ENCODE results near the gene CD247.

DNA sequence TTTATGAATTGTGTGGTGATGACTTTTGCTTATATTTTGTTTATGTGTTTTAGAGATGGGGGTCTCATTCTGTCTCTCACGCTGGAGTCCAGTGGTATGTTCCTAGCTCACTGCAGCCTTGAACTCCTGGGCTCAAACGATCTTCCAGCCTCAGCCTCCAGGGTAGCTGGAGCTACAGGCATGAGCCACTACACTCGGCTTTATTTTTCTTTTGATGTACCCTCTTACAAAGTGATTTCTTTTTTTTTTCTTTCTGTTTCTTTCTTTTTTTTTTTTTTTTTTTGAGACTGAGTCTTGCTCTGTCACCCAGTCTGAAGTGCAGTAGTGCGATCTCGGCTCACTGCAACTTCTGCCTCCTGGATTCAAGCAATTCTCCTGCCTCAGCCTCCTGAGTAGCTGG lies 46.8 kb downstream of the CD247 start:
- TF ChIP-seq POLR2A (IDR thresholded peaks at IDR 0.05), result no peak
- TF ChIP-seq, protein P1, sequence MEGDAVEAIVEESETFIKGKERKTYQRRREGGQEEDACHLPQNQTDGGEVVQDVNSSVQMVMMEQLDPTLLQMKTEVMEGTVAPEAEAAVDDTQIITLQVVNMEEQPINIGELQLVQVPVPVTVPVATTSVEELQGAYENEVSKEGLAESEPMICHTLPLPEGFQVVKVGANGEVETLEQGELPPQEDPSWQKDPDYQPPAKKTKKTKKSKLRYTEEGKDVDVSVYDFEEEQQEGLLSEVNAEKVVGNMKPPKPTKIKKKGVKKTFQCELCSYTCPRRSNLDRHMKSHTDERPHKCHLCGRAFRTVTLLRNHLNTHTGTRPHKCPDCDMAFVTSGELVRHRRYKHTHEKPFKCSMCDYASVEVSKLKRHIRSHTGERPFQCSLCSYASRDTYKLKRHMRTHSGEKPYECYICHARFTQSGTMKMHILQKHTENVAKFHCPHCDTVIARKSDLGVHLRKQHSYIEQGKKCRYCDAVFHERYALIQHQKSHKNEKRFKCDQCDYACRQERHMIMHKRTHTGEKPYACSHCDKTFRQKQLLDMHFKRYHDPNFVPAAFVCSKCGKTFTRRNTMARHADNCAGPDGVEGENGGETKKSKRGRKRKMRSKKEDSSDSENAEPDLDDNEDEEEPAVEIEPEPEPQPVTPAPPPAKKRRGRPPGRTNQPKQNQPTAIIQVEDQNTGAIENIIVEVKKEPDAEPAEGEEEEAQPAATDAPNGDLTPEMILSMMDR (IDR thresholded peaks at IDR 0.05), result no peak

Data from testis (tissue), 2 donors.